ENCODE results near the gene ANKZF1.

The ANKZF1 gene

GRCh38 chr2:219272356-219272755 lies 42.8 kb downstream of the ANKZF1 start:
- Histone ChIP-seq H3K4me1 (ENCODE audit: insufficient read depth, low read length, severe bottlenecking) (peaks cover 32% of the 10 kb centered on the region), H3K4me2 (ENCODE audit: low read length) (no peak overlapping the region)

GRCh38 chr2:219272995-219273394 lies 43.4 kb downstream of the ANKZF1 start:
- Histone ChIP-seq H3K9me2 (ENCODE audit: low read depth, low read length) (no peaks in the 10 kb centered on the region), H4K20me1 (ENCODE audit: insufficient read depth, low read length) (no peaks in the 10 kb centered on the region), H3K27ac (ENCODE audit: low read depth, low read length, poor library complexity, severe bottlenecking) (no peak overlapping the region), H3K4me2 (ENCODE audit: low read length) (no peak overlapping the region), H3K79me2 (ENCODE audit: insufficient read depth, low read length) (peaks cover 18% of the 10 kb centered on the region), H3K9me3 (ENCODE audit: low read length) (no peaks in the 10 kb centered on the region), H3F3A (ENCODE audit: insufficient read depth, low read length) (no peaks in the 10 kb centered on the region), H3K4me1 (ENCODE audit: insufficient read depth, low read length, severe bottlenecking) (peaks cover 35% of the 10 kb centered on the region), H3K9ac (ENCODE audit: low read length) (no peak overlapping the region), H3K4me3 (ENCODE audit: low read depth, low read length, poor library complexity, severe bottlenecking) (no peak overlapping the region), H2AFZ (ENCODE audit: low read length) (no peak overlapping the region), H3K36me3 (ENCODE audit: insufficient read depth, low read length) (no peaks in the 10 kb centered on the region), H3K27me3 (ENCODE audit: insufficient read depth, low read length) (no peaks in the 10 kb centered on the region)
- TF ChIP-seq CTCF (IDR thresholded peaks at IDR 0.05; ENCODE audit: low read length) (no peak), EZH2 (IDR thresholded peaks at IDR 0.05; ENCODE audit: borderline replicate concordance, low read length) (no peak)

More at GRCh38 chr2:219272356-219272755, 42.8 kb downstream of the ANKZF1 start:
- H3K9me2 ChIP-seq (ENCODE audit: low read depth, low read length), result no peaks in the 10 kb centered on the region
- peaks cover 15% of the 10 kb centered on the region for H3K79me2 ChIP-seq (ENCODE audit: insufficient read depth, low read length)
- no peak overlapping the region for H3K27ac ChIP-seq (ENCODE audit: low read depth, low read length, poor library complexity, severe bottlenecking)
- H3F3A ChIP-seq (ENCODE audit: insufficient read depth, low read length), result no peaks in the 10 kb centered on the region
- no peaks in the 10 kb centered on the region for H3K9me3 ChIP-seq (ENCODE audit: low read length)
- no peak overlapping the region for H3K4me3 ChIP-seq (ENCODE audit: low read depth, low read length, poor library complexity, severe bottlenecking)
- H3K9ac ChIP-seq (ENCODE audit: low read length), result no peak overlapping the region
- TF ChIP-seq EZH2 (IDR thresholded peaks at IDR 0.05; ENCODE audit: borderline replicate concordance, low read length) (no peak), CTCF (IDR thresholded peaks at IDR 0.05; ENCODE audit: low read length) (no peak)
- no peaks in the 10 kb centered on the region for H4K20me1 ChIP-seq (ENCODE audit: insufficient read depth, low read length)
- H3K36me3 ChIP-seq (ENCODE audit: insufficient read depth, low read length), result no peaks in the 10 kb centered on the region
- no peak overlapping the region for H2AFZ ChIP-seq (ENCODE audit: low read length)
- no peaks in the 10 kb centered on the region for H3K27me3 ChIP-seq (ENCODE audit: insufficient read depth, low read length)

- Histone ChIP-seq H2AFZ (ENCODE audit: low read length) (no peak overlapping the region), H3K9me3 (ENCODE audit: low read length) (no peaks in the 10 kb centered on the region), H3F3A (ENCODE audit: insufficient read depth, low read length) (no peaks in the 10 kb centered on the region), H3K4me2 (ENCODE audit: low read length) (peak overlapping the region; percentile 95; the same call in 1 of the 2 replicates), H3K27me3 (ENCODE audit: insufficient read depth, low read length) (no peaks in the 10 kb centered on the region), H3K9ac (ENCODE audit: low read length) (peak overlapping the region; percentile 1; the same call in 1 of the 2 replicates), H3K36me3 (ENCODE audit: insufficient read depth, low read length) (no peaks in the 10 kb centered on the region), H3K4me1 (ENCODE audit: insufficient read depth, low read length, severe bottlenecking) (peaks cover 44% of the 10 kb centered on the region), H3K27ac (ENCODE audit: low read depth, low read length, poor library complexity, severe bottlenecking) (peak overlapping the region; percentile 5), H3K79me2 (ENCODE audit: insufficient read depth, low read length) (peaks cover 18% of the 10 kb centered on the region), H4K20me1 (ENCODE audit: insufficient read depth, low read length) (no peaks in the 10 kb centered on the region), H3K4me3 (ENCODE audit: low read depth, low read length, poor library complexity, severe bottlenecking) (peak overlapping the region; percentile 79), H3K9me2 (ENCODE audit: low read depth, low read length) (no peaks in the 10 kb centered on the region)
- no peak for TF ChIP-seq CTCF (IDR thresholded peaks at IDR 0.05; ENCODE audit: low read length)
- no peak for TF ChIP-seq EZH2 (IDR thresholded peaks at IDR 0.05; ENCODE audit: borderline replicate concordance, low read length)
These were observed 44.3 kb downstream of the ANKZF1 start for GRCh38 chr2:219273937-219274336.
